ENCODE data around the gene HLA-DMA. TPM values are rescaled to one million over a fixed set of nuclear protein-coding genes. Genes with fewer than 3 reads are reported as not detected.

HLA-DMA gene
- total and polyA plus RNA-seq, 2 of the 4 experiments (the other 2 are of a cell fraction): 2.3 to 8.3 TPM

DNA sequence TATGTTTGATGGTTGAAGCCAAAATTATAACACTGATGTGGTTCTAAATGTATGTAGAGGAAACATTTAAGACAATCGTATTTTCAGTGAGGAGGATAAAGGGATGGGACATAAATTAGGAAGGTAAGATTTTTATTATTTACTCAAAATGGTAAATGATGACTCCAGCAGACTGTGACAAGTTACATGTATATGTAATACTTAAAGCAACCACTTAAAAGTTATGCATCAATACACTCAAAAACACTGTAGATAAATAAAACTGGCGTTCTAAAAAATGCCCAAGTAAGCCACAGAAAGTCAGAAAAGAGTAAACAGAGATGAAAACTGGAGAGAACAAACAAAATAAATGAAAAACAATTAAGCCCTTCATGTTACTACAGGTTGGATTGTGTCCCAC is 30.8 kb downstream of the HLA-DMA start:
- H2BK120ac ChIP-seq (ENCODE audit: low read depth, low read length): no peak overlapping the region
- no peak overlapping the region for H3K4me2 ChIP-seq (ENCODE audit: low read depth, low read length)
- H4K8ac ChIP-seq (ENCODE audit: low read depth in 2 of 2, low read length in 2 of 2): no peak overlapping the region
- no peaks in the 10 kb centered on the region for H3K4me1 ChIP-seq (ENCODE audit: control insufficient read depth, insufficient read depth, low read length)
- no peak overlapping the region for H3K14ac ChIP-seq (replicated peaks; ENCODE audit: low read depth, low read length)
- no peak overlapping the region for H3K23ac ChIP-seq (ENCODE audit: low read depth, low read length)
- H3K4ac ChIP-seq (ENCODE audit: low read depth, low read length): no peak overlapping the region
- intact Hi-C loops (cut with micrococcal nuclease) (no loop called here), dilution Hi-C loops (cut with HindIII; ENCODE audit: low sequenced_read_pairs, unreplicated experiment) (no loop called here), in situ Hi-C loops (cut with MboI; ENCODE audit: low sequenced_read_pairs) (no loop called here)
- no peak overlapping the region for H3K27ac ChIP-seq (ENCODE audit: insufficient read depth, low read length)
- no peaks in the 10 kb centered on the region for H3K9me3 ChIP-seq (ENCODE audit: control insufficient read depth, insufficient read depth, low read length)
- no peaks in the 10 kb centered on the region for H4K20me1 ChIP-seq (ENCODE audit: insufficient read depth, low read length)
- no peak overlapping the region for H2AFZ ChIP-seq (replicated peaks; ENCODE audit: low read length, poor library complexity)
- ChIA-PET CTCF (no interaction called here), POLR2A (ENCODE audit: unreplicated experiment) (no interaction called here)
- no peak overlapping the region for H3K4me3 ChIP-seq (ENCODE audit: insufficient read depth, low read depth, low read length)
- H3K79me1 ChIP-seq (ENCODE audit: low read depth in 1 of 2, low read length in 2 of 2): no peaks in the 10 kb centered on the region
- H3K27me3 ChIP-seq (ENCODE audit: control insufficient read depth, insufficient read depth, low read length): peaks cover 11% of the 10 kb centered on the region
- H4K5ac ChIP-seq (ENCODE audit: low read depth, low read length): no peak overlapping the region
- WGBS, 2 experiments (ENCODE audit: extremely low coverage in 2 of 2, insufficient read length in 1 of 2): no CpG with 5 or more reads among the region's 2 CpGs
- DNase-seq: no peak
- no peak overlapping the region for H2AK5ac ChIP-seq (ENCODE audit: low read depth, low read length)
- no peak overlapping the region for H4K91ac ChIP-seq (ENCODE audit: insufficient read depth, low read depth, low read length)
- TF ChIP-seq MAFK (IDR thresholded peaks at IDR 0.05; ENCODE audit: low read depth, low read length): no peak
- no peak for TF ChIP-seq POLR2A (IDR thresholded peaks at IDR 0.05; ENCODE audit: low read depth, low read length)
- no peak for TF ChIP-seq MXI1 (IDR thresholded peaks at IDR 0.05; ENCODE audit: borderline replicate concordance, low read depth, low read length)
- TF ChIP-seq, protein P1, sequence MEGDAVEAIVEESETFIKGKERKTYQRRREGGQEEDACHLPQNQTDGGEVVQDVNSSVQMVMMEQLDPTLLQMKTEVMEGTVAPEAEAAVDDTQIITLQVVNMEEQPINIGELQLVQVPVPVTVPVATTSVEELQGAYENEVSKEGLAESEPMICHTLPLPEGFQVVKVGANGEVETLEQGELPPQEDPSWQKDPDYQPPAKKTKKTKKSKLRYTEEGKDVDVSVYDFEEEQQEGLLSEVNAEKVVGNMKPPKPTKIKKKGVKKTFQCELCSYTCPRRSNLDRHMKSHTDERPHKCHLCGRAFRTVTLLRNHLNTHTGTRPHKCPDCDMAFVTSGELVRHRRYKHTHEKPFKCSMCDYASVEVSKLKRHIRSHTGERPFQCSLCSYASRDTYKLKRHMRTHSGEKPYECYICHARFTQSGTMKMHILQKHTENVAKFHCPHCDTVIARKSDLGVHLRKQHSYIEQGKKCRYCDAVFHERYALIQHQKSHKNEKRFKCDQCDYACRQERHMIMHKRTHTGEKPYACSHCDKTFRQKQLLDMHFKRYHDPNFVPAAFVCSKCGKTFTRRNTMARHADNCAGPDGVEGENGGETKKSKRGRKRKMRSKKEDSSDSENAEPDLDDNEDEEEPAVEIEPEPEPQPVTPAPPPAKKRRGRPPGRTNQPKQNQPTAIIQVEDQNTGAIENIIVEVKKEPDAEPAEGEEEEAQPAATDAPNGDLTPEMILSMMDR (conservative IDR thresholded peaks at IDR 0.05; ENCODE audit: low read depth, low read length): no peak
- no peak for TF ChIP-seq CEBPB (IDR thresholded peaks at IDR 0.05; ENCODE audit: low read depth, low read length)
- no peak for TF ChIP-seq BHLHE40 (IDR thresholded peaks at IDR 0.05; ENCODE audit: low read depth, low read length)
- TF ChIP-seq, protein P2, sequence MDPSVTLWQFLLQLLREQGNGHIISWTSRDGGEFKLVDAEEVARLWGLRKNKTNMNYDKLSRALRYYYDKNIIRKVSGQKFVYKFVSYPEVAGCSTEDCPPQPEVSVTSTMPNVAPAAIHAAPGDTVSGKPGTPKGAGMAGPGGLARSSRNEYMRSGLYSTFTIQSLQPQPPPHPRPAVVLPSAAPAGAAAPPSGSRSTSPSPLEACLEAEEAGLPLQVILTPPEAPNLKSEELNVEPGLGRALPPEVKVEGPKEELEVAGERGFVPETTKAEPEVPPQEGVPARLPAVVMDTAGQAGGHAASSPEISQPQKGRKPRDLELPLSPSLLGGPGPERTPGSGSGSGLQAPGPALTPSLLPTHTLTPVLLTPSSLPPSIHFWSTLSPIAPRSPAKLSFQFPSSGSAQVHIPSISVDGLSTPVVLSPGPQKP (IDR thresholded peaks at IDR 0.05; ENCODE audit: borderline replicate concordance, low read depth, low read length): no peak
- no peak for TF ChIP-seq NFE2L2 (IDR thresholded peaks at IDR 0.05; ENCODE audit: low read depth, low read length)
- TF ChIP-seq RAD21 (IDR thresholded peaks at IDR 0.05; ENCODE audit: low read length): no peak
- TF ChIP-seq FOS (IDR thresholded peaks at IDR 0.05; ENCODE audit: low read depth, low read length): no peak
- no peak for TF ChIP-seq CHD1 (IDR thresholded peaks at IDR 0.05; ENCODE audit: low read depth, low read length)
- no peak for TF ChIP-seq SMC3 (IDR thresholded peaks at IDR 0.05; ENCODE audit: low read depth, low read length)
- TF ChIP-seq RCOR1 (IDR thresholded peaks at IDR 0.05; ENCODE audit: insufficient replicate concordance, low read length): no peak
- TF ChIP-seq, protein P3, sequence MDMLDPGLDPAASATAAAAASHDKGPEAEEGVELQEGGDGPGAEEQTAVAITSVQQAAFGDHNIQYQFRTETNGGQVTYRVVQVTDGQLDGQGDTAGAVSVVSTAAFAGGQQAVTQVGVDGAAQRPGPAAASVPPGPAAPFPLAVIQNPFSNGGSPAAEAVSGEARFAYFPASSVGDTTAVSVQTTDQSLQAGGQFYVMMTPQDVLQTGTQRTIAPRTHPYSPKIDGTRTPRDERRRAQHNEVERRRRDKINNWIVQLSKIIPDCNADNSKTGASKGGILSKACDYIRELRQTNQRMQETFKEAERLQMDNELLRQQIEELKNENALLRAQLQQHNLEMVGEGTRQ (IDR thresholded peaks at IDR 0.05; ENCODE audit: low read depth, low read length): no peak
- no peak for TF ChIP-seq RFX5 (IDR thresholded peaks at IDR 0.05; ENCODE audit: low read depth, low read length)
- TF ChIP-seq MAZ (IDR thresholded peaks at IDR 0.05; ENCODE audit: borderline replicate concordance, low read depth, low read length): no peak
- H3K36me3 ChIP-seq (ENCODE audit: control insufficient read depth, insufficient read depth, low read length): no peaks in the 10 kb centered on the region
- H2BK15ac ChIP-seq (ENCODE audit: low read depth, low read length): no peak overlapping the region
- no peak overlapping the region for H3K9ac ChIP-seq (ENCODE audit: low read depth, low read length)
- no peak overlapping the region for H2BK5ac ChIP-seq (ENCODE audit: low read depth, low read length, poor library complexity, severe bottlenecking)
- BruUV-seq (replicated peaks): no TSS peak
- H3K56ac ChIP-seq (ENCODE audit: extremely low read depth, insufficient read depth, low read length): no peak overlapping the region
- H3K18ac ChIP-seq (ENCODE audit: low read depth, low read length): no peak overlapping the region
- no peak overlapping the region for H2AK9ac ChIP-seq (replicated peaks; ENCODE audit: low read depth, low read length, poor library complexity)
- H3K9me1 ChIP-seq (ENCODE audit: insufficient read depth, low read length): no peaks in the 10 kb centered on the region
- ATAC-seq (ENCODE audit: low read depth): no peak
- no peak overlapping the region for H2BK20ac ChIP-seq (ENCODE audit: low read depth, low read length)
